AG08395 (cell line): ENCODE data around the gene TMEM266.

Experiments used
- DNase-seq: peaks from one replicate; pipeline ENCODE4 v3.0.0; 2012; ENCODE audit warnings: mixed read lengths, low spot score

TMEM266 gene

GRCh38 chr15:76134537-76134936, 74.8 kb downstream of the TMEM266 start:
- no peak for DNase-seq

GRCh38 chr15:76135516-76135915, 75.7 kb downstream of the TMEM266 start:
- no peak for DNase-seq

GRCh38 chr15:76138436-76138835, 78.7 kb downstream of the TMEM266 start:
- DNase-seq: no peak

- DNase-seq: peak; percentile 89
Observed at GRCh38 chr15:76139368-76140073, 79.7 kb downstream of the TMEM266 start.

- no peak for DNase-seq
Observed at GRCh38 chr15:76140074-76140464, 80.3 kb downstream of the TMEM266 start.

GRCh38 chr15:76146812-76147211, 87.0 kb downstream of the TMEM266 start:
- DNase-seq: no peak

- DNase-seq: peak; percentile 62
Observed at GRCh38 chr15:76147906-76148570, 88.3 kb downstream of the TMEM266 start.

GRCh38 chr15:76149291-76149915, 89.6 kb downstream of the TMEM266 start:
- DNase-seq: no peak

GRCh38 chr15:76150513-76150912, 90.7 kb downstream of the TMEM266 start:
- DNase-seq: no peak

- DNase-seq: peak; percentile 81
Observed at GRCh38 chr15:76150971-76151598, 91.3 kb downstream of the TMEM266 start.

GRCh38 chr15:76151599-76151974, 91.8 kb downstream of the TMEM266 start:
- DNase-seq: no peak

GRCh38 chr15:76152197-76152596, 92.4 kb downstream of the TMEM266 start:
- DNase-seq: no peak

- DNase-seq: no peak
Observed at GRCh38 chr15:76153241-76154197, 93.7 kb downstream of the TMEM266 start.

- DNase-seq: peak; percentile 81
Observed at GRCh38 chr15:76155731-76156130, 95.9 kb downstream of the TMEM266 start.

GRCh38 chr15:76158226-76158625, 98.4 kb downstream of the TMEM266 start:
- DNase-seq: no peak

- DNase-seq: no peak
Observed at GRCh38 chr15:76158815-76159214, 99.0 kb downstream of the TMEM266 start.

GRCh38 chr15:76159282-76159681, 99.5 kb downstream of the TMEM266 start:
- no peak for DNase-seq

- DNase-seq: no peak
Observed at GRCh38 chr15:76160426-76161152, 100.8 kb downstream of the TMEM266 start.

- DNase-seq: no peak
Observed at GRCh38 chr15:76161153-76162035, 101.6 kb downstream of the TMEM266 start.

GRCh38 chr15:76162036-76162398, 102.2 kb downstream of the TMEM266 start:
- DNase-seq: no peak
